ENCODE data around the gene CA9.

The CA9 gene

DNA sequence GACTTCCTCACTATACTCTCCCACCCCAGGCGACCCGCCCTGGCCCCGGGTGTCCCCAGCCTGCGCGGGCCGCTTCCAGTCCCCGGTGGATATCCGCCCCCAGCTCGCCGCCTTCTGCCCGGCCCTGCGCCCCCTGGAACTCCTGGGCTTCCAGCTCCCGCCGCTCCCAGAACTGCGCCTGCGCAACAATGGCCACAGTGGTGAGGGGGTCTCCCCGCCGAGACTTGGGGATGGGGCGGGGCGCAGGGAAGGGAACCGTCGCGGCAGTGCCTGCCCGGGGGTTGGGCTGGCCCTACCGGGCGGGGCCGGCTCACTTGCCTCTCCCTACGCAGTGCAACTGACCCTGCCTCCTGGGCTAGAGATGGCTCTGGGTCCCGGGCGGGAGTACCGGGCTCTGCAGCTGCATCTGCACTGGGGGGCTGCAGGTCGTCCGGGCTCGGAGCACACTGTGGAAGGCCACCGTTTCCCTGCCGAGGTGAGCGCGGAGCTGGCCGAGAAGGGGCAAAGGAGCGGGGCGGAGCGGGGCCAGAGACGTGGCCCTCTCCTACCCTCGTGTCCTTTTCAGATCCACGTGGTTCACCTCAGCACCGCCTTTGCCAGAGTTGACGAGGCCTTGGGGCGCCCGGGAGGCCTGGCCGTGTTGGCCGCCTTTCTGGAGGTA is 2.1 kb downstream of the CA9 start:
- peak; percentile 60 to 65 for DNase-seq

- no peak for DNase-seq
Measured at GRCh38 chr9:35679091-35679490, 5.4 kb downstream of the CA9 start.

- DNase-seq: no peak
Measured at GRCh38 chr9:35679766-35680330, 6.1 kb downstream of the CA9 start.

DNA sequence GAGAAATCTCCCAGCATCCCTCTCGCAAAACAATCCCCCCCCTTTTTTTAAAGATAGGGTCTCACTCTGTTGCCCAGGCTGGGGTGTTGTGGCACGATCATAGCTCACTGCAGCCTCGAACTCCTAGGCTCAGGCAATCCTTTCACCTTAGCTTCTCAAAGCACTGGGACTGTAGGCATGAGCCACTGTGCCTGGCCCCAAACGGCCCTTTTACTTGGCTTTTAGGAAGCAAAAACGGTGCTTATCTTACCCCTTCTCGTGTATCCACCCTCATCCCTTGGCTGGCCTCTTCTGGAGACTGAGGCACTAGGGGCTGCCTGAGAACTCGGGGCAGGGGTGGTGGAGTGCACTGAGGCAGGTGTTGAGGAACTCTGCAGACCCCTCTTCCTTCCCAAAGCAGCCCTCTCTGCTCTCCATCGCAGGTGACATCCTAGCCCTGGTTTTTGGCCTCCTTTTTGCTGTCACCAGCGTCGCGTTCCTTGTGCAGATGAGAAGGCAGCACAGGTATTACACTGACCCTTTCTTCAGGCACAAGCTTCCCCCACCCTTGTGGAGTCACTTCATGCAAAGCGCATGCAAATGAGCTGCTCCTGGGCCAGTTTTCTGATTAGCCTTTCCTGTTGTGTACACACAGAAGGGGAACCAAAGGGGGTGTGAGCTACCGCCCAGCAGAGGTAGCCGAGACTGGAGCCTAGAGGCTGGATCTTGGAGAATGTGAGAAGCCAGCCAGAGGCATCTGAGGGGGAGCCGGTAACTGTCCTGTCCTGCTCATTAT is 6.8 kb downstream of the CA9 start:
- no peak for DNase-seq

DNA sequence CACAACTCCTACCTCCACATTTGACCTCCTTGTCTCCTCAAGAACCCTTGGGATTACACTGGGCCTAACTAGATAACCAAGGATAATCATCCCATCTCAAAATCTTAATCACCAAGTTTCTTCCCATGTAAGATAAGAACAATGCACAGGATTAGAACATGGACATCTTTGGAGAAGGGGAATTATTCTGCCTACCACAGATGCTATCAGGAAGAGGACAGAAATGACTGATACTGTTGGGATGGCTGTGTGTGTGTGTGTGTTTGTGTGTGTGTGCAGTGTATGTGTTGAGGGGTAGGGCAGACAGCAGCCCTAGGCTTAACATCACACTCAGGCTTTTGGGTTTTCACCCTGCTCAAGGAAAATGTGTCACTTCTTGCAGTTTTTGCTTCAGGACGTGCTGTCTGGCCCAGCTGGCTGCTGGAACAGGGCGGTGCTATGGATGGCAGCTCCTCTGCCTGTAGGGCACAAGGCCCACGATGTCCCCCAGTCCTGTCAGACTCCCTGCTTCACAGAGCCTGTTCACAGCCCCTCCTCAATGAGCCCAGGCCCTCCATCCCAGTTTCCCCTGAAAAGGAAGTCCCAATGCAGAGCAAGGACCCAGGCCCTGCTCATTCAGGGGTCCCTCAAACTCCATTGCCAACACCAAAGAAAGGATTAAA is 7.7 kb downstream of the CA9 start:
- no peak for DNase-seq

GRCh38 chr9:35682051-35682450 is 8.3 kb downstream of the CA9 start:
- DNase-seq: no peak

- no peak for DNase-seq
Measured at GRCh38 chr9:35682520-35683315, 9.0 kb downstream of the CA9 start.

DNA sequence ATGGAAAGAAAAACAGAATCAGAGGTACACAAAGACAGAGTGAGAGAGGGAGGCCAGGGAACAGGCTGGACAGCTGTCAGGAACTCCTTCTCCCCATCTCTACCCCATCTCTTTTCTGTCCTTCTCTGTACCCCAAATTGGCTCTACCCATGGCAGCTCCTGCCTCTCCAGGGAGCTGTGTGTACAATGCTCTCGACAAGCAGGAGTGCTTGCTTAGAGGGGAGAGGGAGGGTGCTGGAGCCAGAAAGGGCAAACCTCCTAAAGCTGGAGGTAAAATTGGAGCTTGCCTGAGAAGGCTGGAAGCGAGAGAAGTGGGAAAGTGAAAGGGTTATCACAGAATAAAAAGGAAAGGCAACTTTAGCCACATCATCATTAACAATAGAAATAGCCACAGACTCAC is 9.6 kb downstream of the CA9 start:
- DNase-seq: no peak

DNA sequence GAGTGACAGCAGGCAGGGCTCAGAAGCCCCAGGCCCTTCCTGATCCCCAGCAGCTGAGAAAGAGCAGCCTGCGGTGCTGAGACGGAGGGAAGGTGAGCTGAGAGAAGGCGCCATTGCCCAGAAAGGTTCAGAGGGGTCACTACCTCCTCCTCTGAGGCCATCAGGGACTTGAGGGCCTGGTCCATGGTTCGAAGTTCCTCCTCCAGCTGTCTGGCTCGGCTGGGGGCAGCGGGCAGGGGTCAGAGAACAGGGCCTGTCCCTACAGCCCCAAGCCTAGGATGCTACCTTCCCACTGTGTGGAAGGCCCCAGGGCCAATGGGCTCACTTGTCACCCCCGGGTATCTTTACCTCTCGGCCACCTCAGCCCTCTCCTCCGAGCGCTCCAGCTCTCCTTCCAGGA is 11.2 kb downstream of the CA9 start:
- DNase-seq: no peak

DNA sequence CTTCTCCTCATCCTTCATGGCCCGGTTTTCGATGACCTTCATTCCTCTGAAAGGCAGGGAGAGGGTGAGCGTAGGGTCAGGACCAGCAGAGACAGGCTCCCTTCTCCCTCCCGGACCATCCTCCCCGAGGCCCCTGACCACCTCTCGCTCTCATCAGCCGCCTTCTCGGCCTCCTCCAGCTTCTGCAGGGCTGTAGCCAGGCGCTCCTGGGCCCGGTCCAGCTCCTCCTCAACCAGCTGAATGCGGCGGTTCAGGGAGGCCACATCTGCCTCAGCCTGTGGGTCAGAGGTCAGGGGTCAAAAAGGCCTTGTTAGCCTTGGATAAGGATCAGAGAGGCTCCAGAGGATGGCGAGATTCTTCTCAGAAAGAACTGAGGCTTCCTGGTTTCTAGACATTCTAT is 11.8 kb downstream of the CA9 start:
- DNase-seq: no peak

DNA sequence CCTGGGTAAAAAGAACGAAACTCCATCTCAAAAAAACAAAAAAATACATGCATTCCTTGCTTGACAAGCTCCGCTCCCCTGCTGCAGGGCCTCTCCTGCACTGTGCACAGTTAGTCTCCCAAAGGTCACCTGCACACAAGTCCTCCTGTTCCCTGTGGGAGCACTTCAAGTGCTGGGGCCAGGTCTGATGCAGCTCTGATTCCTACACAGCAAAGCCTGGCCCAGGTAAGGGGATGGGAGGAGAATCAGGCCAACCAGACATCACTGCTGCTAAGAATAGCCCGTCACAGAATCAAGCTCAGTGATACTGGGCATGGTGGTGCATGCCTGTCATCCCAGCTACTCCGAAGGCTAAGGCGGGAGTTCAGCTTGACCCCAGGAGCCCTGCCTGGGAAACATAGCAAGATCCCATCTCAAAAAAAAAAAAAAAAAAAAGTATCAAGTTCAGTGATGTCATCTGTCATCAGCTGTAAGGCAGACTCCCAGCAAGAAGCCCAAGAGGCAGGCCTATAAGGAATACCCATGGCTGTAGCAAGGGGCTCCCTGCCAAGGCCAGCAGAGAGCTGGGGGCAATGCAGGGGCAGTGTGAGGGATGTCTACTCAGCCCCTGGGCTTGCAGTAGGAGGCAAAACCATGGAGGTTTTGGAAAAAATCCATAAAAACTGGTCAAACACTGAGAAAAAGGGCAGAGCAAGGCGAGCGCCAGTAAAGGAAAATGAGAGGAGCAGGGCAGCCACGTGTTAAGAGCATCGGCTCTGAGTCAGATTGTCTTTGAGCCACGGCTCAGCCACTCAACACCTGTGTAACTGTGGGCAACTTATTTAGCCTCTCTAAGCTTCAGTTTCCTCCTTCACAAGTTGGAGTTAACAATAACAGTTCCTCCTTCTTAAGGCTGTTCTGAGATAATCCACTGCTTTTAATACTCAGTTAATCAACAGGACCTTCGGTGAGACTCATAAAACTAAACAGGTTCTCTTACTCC is 12.8 kb downstream of the CA9 start:
- DNase-seq: no peak

DNA sequence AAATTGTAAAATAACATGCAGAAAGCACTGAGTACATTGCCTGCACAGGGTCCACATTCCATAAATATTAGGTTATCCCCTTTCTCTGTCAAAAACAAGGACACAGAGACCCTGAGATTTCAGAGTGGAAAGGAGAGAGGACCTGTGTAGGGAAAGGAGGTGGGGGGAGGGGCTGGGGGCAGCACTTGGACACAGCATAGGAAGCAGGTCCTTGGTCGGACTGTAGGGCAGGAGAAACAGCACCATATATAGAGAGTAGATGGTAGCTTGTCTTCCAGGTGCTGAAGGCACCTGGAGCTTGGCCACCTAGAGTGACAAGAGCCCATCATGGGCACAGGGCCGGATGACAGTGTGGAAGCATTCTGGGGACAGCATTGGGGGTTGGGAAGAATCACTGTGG is 13.6 kb downstream of the CA9 start:
- no peak for DNase-seq

DNA sequence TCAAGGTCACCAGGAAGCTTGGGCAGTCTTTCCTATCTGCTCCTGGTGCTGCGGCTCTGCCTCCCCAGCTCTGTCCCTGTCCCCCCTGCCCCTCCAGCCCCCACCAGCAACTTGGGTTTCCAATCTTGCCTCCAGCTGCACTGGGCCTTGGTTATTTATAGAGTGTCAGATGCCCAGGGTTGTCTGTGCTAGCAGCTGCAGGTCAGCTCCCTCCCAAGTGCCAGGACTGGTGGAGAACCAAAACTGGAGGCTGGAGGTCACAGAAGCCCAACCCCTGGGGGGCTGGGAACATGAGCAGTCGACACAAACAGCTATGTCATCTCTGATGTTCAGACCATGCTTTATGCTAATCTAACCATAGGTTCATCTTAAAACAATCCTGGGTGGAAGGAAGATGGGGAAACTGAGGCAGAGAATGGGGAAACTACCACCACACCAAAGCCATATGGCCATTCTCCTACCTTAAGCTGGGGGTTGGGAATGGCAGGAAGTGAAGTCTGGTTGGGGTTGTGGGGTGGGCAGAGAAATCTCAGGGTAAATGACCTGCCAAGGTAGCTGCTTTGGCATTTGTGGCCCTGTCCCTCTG is 14.3 kb downstream of the CA9 start:
- no peak for DNase-seq

DNA sequence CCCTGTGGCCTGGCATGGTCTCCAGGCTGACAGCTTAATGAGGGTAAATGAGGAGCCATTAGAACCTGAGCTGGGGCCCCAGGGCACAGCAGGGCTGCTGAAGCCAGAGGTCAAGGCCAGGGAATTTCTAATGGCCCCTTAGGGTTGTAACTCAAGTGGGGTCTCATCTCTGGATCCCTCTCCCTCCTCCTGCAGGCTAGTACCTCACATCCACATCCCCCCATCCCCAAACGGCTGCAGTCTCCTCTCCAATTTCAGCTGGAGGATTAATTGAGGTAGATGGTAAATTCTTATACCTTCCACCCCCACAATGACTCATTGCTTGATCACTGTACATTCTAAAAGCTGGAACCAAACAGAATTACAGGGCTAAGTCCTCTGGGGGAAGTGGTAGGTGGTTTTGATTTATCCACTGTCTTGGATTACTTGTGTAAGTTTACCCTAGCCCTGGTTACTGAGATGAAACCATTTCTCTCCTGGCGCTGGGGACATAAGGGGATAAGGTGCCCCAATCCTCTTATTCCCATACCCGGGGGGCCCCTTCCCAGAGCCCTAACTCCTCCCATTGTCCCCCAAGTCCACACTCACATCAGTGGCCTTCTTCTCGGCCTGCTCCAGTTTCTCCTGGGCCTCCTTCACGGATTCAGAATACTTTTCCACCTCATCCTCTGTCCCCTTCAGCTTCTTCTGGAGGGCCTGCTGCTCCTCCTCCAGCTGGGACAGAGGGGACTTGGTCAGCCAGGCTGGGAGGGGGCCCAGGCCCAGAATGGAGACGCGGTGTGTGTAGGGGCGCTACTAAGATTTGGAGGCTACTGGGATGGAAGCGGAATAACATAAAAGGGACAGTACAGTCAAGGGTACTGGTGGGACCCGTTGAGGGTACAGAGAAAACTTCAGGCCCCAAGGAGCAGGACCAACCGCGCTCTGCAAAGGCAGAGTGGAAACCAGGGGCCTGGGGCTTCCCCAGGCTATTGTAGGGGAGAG is 15.1 kb downstream of the CA9 start:
- DNase-seq: peak in 1 of 2 experiments; percentile 38

DNA sequence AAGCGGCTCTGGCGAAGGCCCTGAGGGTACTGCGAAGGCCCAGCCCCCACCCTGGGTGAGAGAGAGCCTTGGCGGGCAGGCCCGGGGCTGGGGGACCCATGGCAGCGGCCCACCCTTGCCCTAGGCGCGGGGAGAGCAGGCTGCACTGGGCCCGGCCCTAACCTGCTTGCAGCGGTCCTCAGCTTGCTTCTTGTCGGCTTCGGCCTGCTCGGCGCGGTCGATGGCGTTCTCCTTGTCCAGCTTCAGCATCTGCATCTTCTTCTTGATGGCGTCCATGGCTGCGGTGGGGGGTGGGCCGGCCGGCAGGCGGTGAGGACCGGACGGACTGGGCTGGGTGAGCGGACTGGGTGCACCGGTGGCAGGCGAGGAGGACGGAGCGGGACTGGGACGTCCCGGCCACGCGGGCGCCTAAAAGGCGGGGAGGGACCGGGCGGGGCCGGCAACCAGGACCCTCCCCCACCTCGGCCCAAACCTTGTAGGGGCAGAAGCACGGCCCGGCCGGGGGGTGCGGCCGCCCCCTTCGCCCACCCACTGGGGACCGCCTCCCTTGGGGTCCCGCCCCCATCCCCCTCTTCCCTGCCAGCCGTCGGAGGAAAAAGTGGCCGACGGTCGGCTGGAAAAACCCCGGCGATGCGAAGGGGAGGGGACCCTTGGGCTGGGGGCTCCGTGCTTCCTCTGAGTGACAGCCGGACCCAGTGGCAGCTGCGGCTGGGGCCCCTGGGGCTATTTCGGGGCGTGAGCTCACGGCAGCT is 16.0 kb downstream of the CA9 start, which contains the start of gene TPM2:
Gene TPM2, minus strand, starts transcription at position 384 of the 752 bp plus-strand sequence. Its CDS starts 108 bp downstream, at position 276.
- DNase-seq: no peak

GRCh38 chr9:35690294-35690613 is 16.5 kb downstream of the CA9 start:
- DNase-seq: no peak

DNA sequence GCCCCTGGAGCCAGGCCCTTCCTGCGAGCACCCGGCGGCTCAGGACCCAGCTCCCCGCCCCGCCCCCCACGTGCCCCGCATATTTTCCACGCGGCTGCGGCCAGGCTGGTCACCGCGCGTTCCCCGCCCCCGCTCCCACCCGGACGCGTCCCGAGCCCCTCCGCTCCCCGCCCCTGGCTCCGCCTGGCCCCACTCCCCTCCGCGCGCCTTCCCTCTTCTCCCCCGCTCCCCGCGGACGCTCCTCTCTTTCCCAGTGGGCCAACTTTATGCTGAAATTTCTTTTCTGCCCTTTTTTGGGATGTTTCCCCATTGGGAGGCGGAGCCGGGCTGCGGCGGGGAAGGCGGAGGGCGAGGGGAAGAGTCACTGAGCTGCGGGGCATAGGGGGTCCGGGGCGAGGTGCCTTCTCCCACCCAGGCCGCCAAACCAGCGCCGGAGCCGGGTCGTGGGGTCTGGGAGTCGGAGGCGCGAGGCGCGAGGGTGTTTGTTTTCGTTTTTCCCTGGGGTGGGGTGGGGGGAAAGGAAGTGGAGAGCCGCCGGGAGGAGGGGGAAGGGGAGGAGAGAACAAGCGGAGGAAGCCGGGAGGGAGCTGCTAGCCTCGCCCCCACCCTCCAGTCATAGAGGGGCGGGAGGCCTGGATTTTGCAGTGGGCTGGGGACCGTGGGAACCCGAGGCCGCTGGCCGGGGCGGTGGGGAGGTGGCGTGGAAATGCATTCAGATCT is 17.0 kb downstream of the CA9 start:
- peak; percentile 45 to 48 for DNase-seq

DNA sequence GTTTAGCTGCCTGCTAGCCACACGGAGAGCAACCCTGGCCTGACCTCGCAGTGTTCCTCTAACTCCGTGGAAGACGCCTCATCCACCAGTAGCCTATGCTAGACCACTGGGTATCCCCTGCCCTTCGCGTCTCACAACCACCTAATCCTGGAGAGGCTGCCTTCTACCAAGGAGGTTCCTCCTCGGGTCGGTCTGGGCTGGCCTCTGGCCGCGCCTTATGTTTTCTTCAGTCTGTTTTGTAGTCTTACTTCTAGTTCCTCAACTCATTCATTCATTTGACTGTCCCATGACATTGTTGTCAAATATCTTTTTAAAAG is 17.6 kb downstream of the CA9 start:
- DNase-seq: no peak

Data from activated T-cell treated with anti-CD3 and anti-CD28 coated beads, Interleukin-2, amount 50 U/mL, for 48 hours (primary cell).